Daoy (cell line): ENCODE measurements around the gene CERT1. TPM values are rescaled to one million over a fixed set of nuclear protein-coding genes. Genes with fewer than 3 reads are reported as not detected.
A peak's percentile ranks its signal among the peaks of the same experiment; 100 is the strongest.

Experiments
- DNase-seq: peaks from one replicate; pipeline ENCODE4 v3.0.0-alpha.2; 2015; ENCODE audit warnings: low read depth
- total RNA-seq: library from RNA; depleted of rRNA; stranded (reverse); fragments of >200 nt; shearing (Covaris generic); gene quantifications from 2 replicates; pipeline ENCODE4 v1.2.3, GENCODE V29; 2014

Gene CERT1
- total RNA-seq, 1 experiment from 2014 or later = 12.5 TPM

DNA sequence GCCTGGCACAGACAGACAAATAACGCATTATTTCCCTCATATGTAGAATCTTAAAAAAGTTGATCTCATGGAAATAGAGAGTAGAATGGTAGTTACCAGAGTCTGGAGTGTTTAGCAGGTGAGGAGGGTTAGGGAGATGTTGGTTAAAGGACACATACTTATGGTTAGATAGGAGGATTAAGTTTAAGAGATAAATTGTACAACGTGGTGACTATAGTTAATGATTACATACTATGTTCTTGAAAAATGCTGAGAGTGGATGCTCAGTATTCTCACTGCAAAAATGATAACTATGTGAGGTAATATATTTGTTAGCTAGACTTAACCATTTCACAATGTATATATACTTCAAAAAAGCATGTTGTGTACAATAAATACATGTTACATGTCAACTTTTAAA, 38.0 kb downstream of the CERT1 start:
- no peak for DNase-seq

DNA sequence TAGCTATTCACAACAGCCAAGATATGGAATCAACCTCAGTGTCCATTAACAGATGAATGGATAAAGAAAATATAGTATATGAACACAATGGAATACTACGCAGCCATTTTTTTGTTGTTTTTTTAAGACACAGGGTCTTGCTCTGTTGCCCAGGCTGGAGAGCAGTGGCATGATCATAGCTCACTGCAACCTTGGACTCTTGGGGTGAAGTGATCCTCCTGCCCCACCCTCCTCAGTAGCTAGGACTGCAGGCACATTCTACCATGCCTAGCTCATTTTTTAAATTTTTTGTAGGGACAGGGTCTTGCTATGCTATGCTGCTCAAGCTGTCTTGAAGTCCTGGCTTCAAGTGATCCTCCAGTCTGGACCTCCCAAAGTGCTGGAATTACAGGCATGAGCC, 38.5 kb downstream of the CERT1 start:
- DNase-seq = no peak

DNA sequence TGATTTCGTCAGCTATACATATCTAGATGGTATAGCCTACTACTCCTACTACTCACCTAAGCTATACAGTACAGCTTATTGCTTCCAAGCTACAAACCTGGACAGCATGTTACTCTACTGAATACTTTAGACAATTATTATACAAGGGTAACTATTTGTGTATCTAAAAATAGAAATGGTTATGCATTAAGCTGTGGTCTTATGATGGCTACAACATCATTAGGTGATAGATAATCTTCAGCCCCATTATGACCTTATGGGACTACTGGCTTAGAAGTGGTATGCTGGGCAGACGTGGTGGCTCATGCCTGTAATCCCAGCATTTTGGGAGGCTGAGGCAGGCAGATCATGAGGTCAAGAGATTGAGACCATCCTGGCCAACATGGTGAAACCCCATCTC, 40.2 kb downstream of the CERT1 start:
- no peak for DNase-seq

DNA sequence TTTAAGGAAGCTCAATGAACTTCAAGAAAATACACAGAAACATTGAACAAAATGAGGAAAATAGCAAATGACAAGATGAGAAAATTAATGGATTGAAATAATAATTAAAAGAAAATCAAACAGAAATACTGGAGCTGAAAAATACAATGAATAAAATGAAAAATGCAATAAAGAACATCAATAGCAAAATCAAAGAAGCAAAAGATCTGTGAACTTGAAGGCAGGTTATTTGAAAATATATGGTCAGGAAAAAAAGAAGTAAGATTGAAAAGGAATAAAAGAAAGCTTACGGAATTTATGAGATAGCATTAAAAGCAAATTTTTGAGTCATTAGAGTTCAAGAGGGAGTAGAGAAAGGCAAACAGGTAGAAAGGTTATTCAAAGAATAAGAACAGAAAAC, 42.4 kb downstream of the CERT1 start:
- DNase-seq = no peak

DNA sequence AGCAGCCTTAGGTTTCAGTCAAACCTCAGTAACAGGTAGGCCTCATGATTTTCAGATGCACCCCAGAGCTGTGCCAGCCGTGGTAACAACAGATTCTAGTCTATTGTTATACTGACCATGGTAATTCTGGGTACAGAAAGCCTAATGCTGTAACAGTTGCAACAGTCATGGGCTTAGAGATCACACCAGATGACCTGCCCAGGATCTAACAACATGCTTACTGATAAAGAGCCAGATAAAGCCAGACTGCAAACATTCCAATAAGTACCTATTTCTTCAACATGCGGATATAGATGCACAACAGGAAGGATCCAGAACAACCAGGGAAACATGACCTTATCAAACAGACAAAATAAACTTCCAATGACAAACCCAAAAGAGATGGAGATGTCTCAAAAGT, 42.8 kb downstream of the CERT1 start:
- DNase-seq = no peak

DNA sequence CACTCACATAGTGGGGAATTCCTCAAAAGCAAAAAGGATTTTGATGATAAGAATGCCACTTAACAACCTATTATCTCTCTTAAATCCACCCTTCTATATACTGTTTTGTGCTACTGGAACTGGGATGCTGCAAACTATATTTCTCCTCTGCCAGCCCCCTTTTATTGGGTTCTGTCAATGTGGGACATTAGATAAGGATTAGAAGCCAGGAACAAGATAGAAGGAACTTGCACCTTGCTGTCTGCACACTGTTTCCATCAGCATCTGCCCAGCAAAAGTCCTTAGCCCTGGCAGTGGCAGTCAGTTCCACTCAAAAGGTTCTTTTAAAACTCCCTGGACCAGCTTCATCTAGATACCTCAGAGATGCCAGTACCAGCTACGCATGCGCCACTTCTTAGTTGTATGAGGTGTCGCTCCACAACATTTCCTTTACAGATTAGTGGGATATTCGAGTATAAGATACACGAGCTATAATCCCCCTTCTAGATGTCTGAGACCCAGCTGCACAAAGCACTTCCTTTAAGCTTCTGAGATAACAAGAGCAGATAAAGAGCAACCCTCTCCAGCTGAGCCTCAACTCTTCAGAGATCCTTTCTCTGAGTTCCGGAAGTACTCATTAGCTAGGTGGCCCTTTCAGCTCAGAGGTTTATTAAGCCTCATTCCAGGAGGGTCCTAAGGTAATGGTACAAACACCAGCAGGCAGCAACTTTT, 45.3 kb downstream of the CERT1 start:
- DNase-seq = no peak

DNA sequence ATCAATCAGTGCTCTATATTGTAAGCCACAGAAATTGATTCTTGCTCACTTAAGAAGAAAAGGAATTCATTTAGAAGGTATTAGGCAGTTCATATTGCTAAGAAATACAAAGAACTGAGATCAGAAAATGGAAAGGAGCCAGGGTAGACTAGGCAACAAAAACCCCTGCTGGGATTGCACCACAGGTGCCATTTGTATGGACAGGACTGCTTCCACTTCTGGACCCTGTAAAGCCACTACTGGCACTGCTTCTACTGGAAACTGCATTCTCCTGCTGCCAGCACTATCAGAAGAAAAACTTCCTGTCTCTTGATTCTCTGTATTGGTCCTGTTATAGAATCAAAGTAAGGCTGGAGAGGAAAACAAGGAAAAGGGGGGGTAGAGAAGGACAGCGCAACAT, 45.9 kb downstream of the CERT1 start:
- DNase-seq = peak; percentile 7

DNA sequence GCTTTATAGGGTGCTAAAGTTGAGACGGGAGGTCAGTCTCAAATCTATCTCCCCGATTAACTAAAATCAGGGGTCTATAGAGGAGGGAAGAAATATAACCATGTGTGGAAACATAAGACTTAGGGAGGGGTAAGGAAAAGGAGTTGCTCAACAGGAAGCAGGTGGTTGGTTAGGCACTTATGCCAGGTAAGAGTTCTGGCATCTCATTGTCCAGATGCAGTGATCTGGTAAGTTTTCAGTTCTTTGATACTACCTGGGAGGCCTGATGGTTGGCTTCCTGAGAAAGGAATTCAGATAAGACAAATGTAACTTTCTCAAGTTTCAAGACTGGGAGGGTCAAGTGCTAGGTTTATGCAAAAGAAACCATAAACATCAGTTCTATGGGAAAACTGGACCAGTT, 47.7 kb downstream of the CERT1 start:
- DNase-seq = no peak

DNA sequence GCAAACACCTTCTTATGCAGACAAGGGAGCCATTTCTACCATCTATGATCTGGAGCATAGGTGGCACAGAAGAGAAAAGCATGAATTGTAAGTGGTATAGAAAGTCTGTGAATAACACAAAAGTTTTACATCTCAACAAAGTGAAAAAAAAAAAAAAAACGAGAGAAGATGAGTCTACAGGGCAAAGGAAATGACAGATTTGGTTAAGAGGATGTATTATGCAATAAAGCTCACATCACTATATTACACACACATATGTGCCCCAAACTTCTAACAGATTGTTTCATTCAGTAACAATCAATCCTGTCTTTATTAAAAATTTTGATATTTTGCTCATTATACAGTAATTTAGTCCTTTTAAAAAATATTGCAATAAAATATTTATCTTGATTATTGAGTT, 49.8 kb downstream of the CERT1 start:
- DNase-seq = no peak

DNA sequence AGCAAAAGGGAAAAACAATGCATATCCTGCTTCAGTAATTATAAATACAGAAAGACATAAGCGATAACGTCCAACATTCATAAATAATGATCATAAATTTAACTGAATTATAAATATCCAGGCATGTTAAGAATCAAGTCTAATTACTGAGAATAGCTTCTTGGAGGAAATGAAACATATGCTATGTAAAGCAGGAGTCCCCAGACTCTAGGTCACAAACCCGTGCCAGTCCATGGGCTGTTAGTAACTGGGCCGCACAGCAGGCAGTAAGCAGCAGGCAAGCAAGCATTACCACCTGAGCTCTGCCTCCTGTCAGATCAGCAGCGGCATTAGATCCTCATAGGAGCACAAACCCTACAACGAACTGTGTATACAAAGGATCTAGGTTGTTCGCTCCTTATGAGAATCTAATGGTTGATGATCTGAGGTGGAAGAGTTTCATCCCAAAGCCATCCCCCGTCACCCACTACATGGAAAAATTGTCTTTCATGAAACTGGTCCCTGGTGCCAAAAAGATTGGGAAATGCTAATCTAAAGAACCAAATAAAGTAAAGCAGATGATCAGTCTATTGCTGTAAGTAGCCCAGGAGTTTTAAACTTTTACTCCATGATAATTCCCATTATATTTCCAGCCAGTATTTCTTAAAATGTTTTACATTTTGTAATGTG, 50.4 kb downstream of the CERT1 start:
- no peak for DNase-seq

DNA sequence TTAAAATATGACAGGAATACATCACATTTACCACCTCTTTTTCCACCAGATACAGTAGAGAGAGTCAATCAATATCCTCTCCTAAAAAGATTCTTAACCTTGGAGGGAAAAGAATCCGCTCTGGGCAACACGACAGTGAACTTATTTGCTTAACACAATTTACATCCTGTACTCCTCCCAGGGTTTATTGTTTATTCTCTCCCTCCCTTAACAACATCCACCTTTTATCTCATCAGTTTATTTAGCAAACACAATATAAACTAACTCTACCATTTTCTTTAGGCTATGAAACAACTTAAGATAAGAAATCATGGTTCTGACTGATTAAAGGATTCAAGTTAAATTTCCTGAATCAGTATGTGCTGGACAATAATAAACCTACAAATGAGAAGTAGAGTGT, 50.9 kb downstream of the CERT1 start:
- DNase-seq = no peak

DNA sequence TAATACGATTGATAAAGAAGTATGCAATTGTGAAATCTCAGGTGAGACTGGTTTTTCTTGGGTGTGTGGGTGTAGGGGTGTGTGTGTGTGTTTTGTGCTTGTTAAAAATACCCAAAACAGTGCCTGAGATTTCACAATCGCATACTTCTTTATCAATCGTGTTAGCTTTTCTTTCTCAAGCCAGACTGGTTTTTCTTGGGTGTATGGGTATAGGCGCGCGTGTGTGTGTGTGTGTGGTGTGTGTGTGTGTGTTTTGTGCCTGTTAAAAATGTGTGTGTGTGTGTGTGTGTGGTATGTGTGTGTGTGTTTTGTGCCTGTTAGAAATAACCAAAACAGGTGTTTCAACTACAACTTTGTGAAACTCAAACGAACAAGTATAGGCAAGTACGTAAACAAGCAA, 53.7 kb downstream of the CERT1 start:
- DNase-seq = no peak

DNA sequence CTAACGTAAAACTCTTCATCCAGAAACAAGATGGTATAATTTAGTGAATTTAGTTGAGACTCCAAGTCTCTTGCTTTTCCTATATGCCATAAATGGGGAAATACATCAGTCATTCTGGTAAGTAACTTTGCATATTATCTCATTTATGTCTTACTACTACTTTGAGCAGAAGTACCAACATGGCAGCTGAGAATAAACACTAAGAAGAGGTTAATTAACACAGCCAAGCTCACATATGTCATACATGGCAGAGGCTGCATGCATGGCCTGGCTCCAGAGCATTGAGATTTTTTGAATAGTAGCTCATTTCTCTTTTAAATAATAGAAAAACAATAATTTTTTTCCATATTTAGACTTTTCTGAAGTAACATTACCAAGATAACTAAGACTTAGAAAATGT, 54.3 kb downstream of the CERT1 start:
- DNase-seq = no peak

DNA sequence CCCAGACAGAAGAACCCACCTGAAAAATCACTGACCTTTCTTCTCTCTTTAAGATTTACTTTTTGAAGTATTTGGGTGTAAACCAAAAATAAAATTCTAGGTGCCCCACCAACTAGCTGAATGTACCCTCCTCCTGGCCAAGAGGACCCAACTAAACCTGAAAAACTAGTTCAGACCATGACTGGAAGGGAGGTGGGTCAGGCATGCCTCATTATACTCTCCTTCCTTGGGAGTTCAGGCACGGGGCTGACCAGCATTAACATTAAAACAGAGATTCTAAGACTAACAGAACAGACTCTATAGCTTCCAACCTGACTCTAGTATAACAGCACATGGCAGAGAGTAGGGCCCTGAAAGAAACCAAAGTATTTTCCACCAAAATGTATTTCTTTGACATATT, 61.4 kb downstream of the CERT1 start:
- DNase-seq = no peak

DNA sequence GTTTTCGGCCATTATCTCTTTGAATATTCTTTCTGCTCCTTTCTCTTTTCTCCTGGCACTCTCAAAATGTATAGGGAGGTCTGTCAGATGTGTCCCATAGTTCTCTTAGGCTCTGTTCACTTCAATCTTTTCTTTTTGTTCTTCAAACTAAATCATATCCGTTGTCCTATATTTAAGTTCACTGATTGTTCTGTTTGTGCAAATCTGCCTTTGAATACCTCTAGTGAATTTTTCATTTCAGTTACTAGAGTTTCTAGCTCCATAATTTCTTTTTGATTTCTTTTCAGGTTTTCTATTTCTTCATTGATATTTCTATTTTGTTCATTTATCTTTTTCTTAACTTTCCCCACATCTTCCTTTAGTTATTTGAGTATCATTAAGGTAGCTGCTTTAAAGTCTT, 65.4 kb downstream of the CERT1 start:
- no peak for DNase-seq

DNA sequence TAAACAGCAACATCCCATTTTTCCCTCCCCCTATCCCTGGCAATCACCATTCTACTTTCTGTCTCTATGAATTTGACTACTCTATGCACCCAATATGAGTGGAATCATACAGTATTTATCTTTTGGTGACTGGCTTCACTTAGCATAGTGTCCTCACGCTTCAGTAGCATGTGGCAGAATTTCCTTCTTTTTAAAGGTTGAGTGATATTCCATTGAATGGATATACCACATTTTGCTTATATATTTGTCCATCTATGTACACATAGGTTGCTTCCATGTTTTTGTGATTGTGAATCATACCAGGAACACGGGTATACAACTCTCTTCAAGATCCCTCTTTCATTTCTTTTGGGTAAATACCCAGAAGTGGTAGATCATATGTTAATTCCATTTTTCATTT, 69.9 kb downstream of the CERT1 start:
- no peak for DNase-seq

DNA sequence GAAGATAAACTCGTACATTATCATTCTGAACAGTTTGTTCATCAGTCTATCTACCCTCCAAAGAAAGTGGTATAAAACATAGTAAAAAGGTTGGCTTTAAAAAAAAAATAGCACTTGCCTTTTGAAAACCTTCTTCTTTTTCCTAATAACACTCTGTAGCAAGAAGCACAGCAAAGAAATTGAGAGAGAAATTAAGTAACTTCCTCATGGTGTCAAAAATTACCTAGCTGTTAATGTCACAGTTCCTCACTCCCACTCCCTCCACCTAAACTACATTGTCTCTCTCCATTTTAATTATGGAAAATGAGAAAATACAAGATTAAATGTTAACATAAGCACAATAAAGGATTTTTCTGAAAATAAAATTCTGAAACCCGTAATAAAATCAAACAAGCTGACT, 72.2 kb downstream of the CERT1 start:
- no peak for DNase-seq

DNA sequence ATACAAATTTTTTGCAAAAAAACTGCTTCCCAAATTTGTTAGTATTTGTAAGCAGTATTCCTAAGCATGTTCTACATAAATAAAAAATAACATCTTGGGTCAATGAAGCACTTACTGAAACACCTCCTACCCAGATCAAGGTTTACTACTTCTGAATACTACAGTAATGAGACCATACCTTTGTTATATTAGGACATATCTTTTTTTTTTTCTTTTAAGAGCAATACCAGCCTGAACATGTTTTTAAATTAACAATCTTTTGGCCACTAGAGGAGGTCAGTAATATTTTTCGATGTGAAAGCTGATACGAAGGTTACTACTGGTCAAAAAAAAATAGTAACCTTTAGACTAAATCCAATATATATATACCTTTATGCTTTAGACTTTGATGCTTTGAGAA, 72.7 kb downstream of the CERT1 start:
- no peak for DNase-seq

DNA sequence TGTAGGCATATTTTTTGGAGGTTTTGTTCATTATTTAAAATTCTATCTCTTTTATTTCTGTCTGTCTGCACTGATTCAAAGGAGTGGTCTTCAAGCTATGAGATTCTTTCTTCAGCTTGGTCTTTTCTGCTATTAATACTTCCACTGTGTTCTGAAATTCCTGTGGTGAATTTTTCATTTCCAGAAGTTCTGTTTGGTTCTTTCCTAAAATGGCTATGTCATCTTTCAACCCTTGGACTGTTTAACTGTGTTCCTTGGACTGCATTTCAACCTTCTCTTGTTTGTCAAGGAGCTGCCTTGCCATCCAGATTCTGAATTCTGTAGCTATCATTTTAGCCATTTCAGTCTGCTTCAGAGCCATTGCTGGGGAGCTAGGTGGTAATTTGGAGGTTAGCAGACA, 76.3 kb downstream of the CERT1 start:
- no peak for DNase-seq

DNA sequence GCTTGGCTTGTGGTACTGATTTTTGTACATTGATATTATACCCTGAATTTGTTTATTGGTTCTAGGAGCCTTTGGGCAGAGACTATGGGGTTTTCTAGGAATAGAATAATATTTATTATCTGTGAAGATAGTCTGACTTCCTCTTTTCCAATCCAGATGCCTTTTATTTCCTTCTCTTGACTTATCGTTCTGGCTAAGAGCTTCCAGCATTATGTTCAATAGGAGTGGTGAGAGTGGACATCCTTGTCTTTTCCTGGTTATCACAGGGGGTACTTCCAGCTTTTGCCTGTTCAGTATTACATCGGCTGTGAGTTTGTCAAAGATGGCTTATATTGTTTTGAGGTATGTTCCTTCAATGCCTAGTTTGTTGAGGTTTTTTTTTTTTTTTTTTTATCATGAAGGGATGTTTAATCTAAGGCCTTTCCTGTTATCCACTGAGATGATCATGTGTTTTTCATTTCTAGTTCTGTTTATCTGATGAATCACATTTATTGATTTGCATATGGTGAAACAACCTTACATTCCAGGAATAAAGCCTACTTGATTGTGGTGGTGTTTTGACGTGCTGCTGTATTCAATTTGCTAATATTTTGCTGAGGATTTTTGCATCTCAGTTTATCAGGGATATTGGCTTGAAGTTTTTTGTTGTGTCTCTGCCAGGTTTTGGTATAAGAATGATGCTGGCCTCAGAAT, 77.5 kb downstream of the CERT1 start:
- DNase-seq = no peak

DNA sequence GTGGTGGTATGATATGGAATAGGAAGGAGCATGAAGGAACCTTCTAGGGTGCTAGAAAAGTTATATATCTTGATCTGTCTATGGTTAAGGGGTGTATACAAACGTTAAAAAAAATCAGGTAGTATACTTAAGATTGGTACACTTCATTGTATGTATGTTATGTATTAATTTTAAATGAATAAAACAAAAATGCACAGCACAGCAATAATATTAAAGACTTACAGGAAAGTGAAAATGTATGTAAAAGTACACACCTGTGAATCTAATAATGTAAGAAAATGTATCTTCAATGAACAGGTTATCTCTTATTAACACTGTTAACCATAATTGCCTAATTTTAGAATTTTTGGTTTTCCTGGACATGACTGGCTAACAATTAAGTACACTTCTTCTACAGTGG, 97.2 kb downstream of the CERT1 start:
- DNase-seq = no peak

DNA sequence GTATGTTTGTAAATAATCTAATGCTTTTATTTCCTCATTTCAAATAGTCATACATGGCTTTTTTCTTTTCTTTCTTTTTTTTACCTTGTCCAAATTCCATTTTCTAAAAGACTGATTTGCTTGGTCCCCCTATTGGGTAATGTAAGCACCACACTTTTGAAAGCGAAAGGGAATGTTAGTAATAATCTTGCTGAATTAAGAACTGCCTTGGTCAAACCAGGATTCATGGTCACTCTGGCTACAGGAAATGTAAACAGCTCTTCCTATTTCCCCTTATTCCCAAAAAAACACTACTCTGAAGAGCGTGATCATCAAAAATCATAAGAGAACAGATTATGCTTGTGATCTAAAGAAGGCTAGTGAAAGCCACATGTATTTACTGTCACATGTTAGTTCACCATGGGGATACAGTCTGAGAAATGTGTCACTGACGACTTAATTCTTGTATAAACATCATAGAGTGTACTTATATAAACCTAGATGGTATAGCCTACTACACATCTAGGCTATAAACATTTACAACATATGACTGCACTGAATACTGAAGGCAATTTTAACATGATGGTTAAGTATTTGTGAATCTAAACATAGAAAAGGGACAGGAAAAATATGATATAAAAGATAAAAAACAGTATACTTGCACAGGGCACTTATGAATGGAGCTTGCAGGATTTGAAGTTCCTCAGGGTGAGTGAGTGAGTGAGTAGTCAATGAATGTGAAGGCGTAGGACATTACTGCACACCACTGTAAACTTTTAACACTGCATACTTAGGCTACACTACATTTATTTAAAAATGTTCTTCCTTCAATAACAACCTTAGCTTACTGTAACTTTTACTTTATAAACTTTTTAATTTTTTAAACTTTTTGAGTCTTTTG, 99.1 kb downstream of the CERT1 start:
- no peak for DNase-seq
